ENCODE measurements around the gene KIFBP.
A peak's percentile ranks its signal among the peaks of the same experiment; 100 is the strongest.

The KIFBP gene

DNA sequence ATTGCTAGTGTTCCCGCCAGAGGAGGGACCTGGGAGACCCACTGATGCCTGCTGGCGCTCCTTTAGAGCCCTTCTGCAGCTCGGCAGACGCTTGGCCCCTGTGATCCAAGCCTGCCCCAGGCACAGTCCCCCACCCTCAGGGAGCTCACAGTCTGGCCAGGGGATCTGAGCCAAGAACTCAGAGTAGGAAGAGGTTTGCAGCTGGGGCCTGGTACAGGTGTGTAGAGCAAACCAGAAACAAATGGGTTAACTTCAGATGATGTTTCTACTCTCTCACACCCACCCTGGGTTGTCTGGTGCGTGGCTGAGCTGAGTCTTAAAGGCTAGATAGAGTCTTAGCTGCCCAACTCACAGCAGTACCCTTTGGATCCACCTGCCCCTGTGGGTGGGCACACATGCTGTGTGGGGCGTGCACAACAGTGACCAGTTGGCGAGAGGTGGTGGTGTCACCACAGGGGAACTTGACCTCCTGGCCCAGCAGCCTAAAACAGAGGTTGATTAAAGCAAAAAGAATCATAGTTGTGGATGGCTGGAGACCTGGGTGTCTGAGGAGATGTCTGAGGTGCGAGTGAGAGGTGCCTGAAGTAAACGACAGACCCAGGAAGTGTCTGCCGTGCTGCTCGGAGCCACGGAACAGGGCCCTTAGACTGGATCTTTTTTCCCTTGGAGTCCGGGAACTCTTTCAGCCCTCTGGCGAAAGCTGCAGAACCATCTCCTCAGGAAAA lies 68.1 kb downstream of the KIFBP start:
- no peaks in the 10 kb centered on the region for H3K27me3 ChIP-seq (ENCODE audit: control insufficient read depth, insufficient read depth, low read length)
- no peak overlapping the region for H3K9ac ChIP-seq
- no peaks in the 10 kb centered on the region for H3K79me2 ChIP-seq
- H2AFZ ChIP-seq = no peak overlapping the region
- TF ChIP-seq, protein P1, sequence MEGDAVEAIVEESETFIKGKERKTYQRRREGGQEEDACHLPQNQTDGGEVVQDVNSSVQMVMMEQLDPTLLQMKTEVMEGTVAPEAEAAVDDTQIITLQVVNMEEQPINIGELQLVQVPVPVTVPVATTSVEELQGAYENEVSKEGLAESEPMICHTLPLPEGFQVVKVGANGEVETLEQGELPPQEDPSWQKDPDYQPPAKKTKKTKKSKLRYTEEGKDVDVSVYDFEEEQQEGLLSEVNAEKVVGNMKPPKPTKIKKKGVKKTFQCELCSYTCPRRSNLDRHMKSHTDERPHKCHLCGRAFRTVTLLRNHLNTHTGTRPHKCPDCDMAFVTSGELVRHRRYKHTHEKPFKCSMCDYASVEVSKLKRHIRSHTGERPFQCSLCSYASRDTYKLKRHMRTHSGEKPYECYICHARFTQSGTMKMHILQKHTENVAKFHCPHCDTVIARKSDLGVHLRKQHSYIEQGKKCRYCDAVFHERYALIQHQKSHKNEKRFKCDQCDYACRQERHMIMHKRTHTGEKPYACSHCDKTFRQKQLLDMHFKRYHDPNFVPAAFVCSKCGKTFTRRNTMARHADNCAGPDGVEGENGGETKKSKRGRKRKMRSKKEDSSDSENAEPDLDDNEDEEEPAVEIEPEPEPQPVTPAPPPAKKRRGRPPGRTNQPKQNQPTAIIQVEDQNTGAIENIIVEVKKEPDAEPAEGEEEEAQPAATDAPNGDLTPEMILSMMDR (IDR thresholded peaks at IDR 0.05) = no peak
- no peaks in the 10 kb centered on the region for H3K36me3 ChIP-seq (ENCODE audit: control insufficient read depth, insufficient read depth, low read length)
- no peaks in the 10 kb centered on the region for H3K9me3 ChIP-seq (ENCODE audit: control insufficient read depth, low read length)
- H3K27ac ChIP-seq = peak overlapping the region; percentile 48
- H3K4me3 ChIP-seq (ENCODE audit: low read depth, low read length) = no peak overlapping the region
- H3K4me2 ChIP-seq (ENCODE audit: low read length) = no peak overlapping the region
- peaks cover 3% of the 10 kb centered on the region for H3K4me1 ChIP-seq

- Histone ChIP-seq H3K9ac (no peak overlapping the region), H2AFZ (peak overlapping the region; percentile 45), H3K9me3 (ENCODE audit: control insufficient read depth, low read length) (no peaks in the 10 kb centered on the region), H3K27me3 (ENCODE audit: control insufficient read depth, insufficient read depth, low read length) (no peaks in the 10 kb centered on the region), H3K4me3 (ENCODE audit: low read depth, low read length) (no peak overlapping the region), H3K4me2 (ENCODE audit: low read length) (peak overlapping the region; percentile 12), H3K27ac (peak overlapping the region; percentile 48), H3K36me3 (ENCODE audit: control insufficient read depth, insufficient read depth, low read length) (no peaks in the 10 kb centered on the region), H3K79me2 (no peaks in the 10 kb centered on the region), H3K4me1 (no peaks in the 10 kb centered on the region)
- TF ChIP-seq, protein P1 (IDR thresholded peaks at IDR 0.05) = no peak
Observed at GRCh38 chr10:69057261-69057950, 68.8 kb downstream of the KIFBP start.

GRCh38 chr10:69057951-69058297 lies 69.3 kb downstream of the KIFBP start:
- Histone ChIP-seq H2AFZ (peak overlapping the region; percentile 45), H3K27ac (peak overlapping the region; percentile 48), H3K4me3 (ENCODE audit: low read depth, low read length) (no peak overlapping the region), H3K79me2 (no peaks in the 10 kb centered on the region), H3K9ac (no peak overlapping the region), H3K9me3 (ENCODE audit: control insufficient read depth, low read length) (no peaks in the 10 kb centered on the region), H3K27me3 (ENCODE audit: control insufficient read depth, insufficient read depth, low read length) (no peaks in the 10 kb centered on the region), H3K36me3 (ENCODE audit: control insufficient read depth, insufficient read depth, low read length) (no peaks in the 10 kb centered on the region), H3K4me1 (no peaks in the 10 kb centered on the region), H3K4me2 (ENCODE audit: low read length) (peak overlapping the region; percentile 12)
- TF ChIP-seq, protein P1 (IDR thresholded peaks at IDR 0.05) = no peak

GRCh38 chr10:69060127-69060798 lies 71.7 kb downstream of the KIFBP start:
- no peak overlapping the region for H3K4me3 ChIP-seq (ENCODE audit: low read depth, low read length)
- H3K36me3 ChIP-seq (ENCODE audit: control insufficient read depth, insufficient read depth, low read length) = no peaks in the 10 kb centered on the region
- TF ChIP-seq, protein P1 (IDR thresholded peaks at IDR 0.05) = no peak
- no peaks in the 10 kb centered on the region for H3K9me3 ChIP-seq (ENCODE audit: control insufficient read depth, low read length)
- no peaks in the 10 kb centered on the region for H3K27me3 ChIP-seq (ENCODE audit: control insufficient read depth, insufficient read depth, low read length)
- no peaks in the 10 kb centered on the region for H3K79me2 ChIP-seq
- no peak overlapping the region for H3K9ac ChIP-seq
- H3K27ac ChIP-seq = peak overlapping the region; percentile 84
- no peaks in the 10 kb centered on the region for H3K4me1 ChIP-seq
- no peak overlapping the region for H3K4me2 ChIP-seq (ENCODE audit: low read length)
- no peak overlapping the region for H2AFZ ChIP-seq
